H1 (cell line): ENCODE results near the gene SH3PXD2A. TPM values are rescaled to one million over a fixed set of nuclear protein-coding genes. Genes with fewer than 3 reads are reported as not detected.

Experiments used
- CREB1 ChIP-seq: IDR thresholded peaks from 2 replicates; pipeline ENCODE4 v1.6.1; 2012; ENCODE audit warnings: inconsistent platforms
- EGR1 ChIP-seq: IDR thresholded peaks from 2 replicates; pipeline ENCODE4 v1.6.1; 2011; ENCODE audit warnings: low read depth, low read length, borderline replicate concordance
- GABPA ChIP-seq: IDR thresholded peaks from 2 replicates; pipeline ENCODE4 v1.6.1; 2011; ENCODE audit warnings: mild to moderate bottlenecking, low read length, moderate library complexity, borderline replicate concordance; ENCODE audit not compliant: insufficient read depth
- KDM1A ChIP-seq: fragments of 200-600, 300-600 bp; sonication (generic); IDR thresholded peaks from 2 replicates; pipeline ENCODE4 v1.7.1; 2016; ENCODE audit warnings: mild to moderate bottlenecking, low read length, borderline replicate concordance
- NRF1 ChIP-seq: IDR thresholded peaks from 2 replicates; pipeline ENCODE4 v1.6.1; 2011; ENCODE audit warnings: mild to moderate bottlenecking, low read depth, low read length, improper control_type of control experiment
- SIRT6 ChIP-seq: IDR thresholded peaks from one replicate; pipeline ENCODE4 v1.7.1; 2012; ENCODE audit warnings: low read length, inconsistent platforms
- TCF12 ChIP-seq: IDR thresholded peaks from 2 replicates; pipeline ENCODE4 v1.6.1; 2011; ENCODE audit warnings: low read depth, mild to moderate bottlenecking, low read length
- polyA plus RNA-seq, 7 experiments: library from polyadenylated mRNA; depleted of rRNA in 3 of 7; stranded (reverse) in 5 of 7; unstranded in 2 of 7; fragments of >200 nt in 5 of 7; fragments of 200-250 nt in 2 of 7; gene quantifications; 1 replicate in 5 of 7; 2 replicates in 1 of 7; 4 replicates in 1 of 7; pipeline versions ENCODE4 v1.2.1 to v1.2.3, GENCODE V29; 2011 to 2013; ENCODE audit warnings: missing spikeins in 2 of 7, mixed read lengths in 2 of 7
- total RNA-seq: library from RNA; stranded (reverse); fragmentation: NEBNext Ultra II Directional; extraction: Animal tissue kit (Norgen Biotek cat#: 25700); gene quantifications from 2 replicates; pipeline ENCODE4 v1.2.1, GENCODE V29; 2021
- TF ChIP-seq, protein P1 (sequence below): IDR thresholded peaks from 2 replicates; pipeline ENCODE4 v1.6.1; 2012; ENCODE audit warnings: inconsistent platforms
- TF ChIP-seq, protein P2 (sequence below), 3 experiments: IDR thresholded peaks; 1 replicate in 2 of 3; 2 replicates in 1 of 3; pipeline versions ENCODE4 v1.5.1 to v1.6.1; 2011; ENCODE audit warnings: low read length in 3 of 3, mild to moderate bottlenecking in 3 of 3, inconsistent platforms in 2 of 3, low read depth in 1 of 3, moderate library complexity in 1 of 3; ENCODE audit not compliant: insufficient read depth in 1 of 3; ENCODE audit errors: control extremely low read depth in 1 of 3

Gene SH3PXD2A
- total and polyA plus RNA-seq, 2 of the 8 experiments (the other 6 are each of a cell fraction or from before 2014, with no cell fraction given) = 5.4 to 16.3 TPM

GRCh38 chr10:103616705-103617601 is 238.4 kb downstream of the SH3PXD2A start (continued):
- TF ChIP-seq EGR1 (no peak), GABPA (no peak), TCF12 (no peak), NRF1 (no peak), SIRT6 (no peak), CREB1 (no peak), KDM1A (no peak)
- TF ChIP-seq, protein P1, sequence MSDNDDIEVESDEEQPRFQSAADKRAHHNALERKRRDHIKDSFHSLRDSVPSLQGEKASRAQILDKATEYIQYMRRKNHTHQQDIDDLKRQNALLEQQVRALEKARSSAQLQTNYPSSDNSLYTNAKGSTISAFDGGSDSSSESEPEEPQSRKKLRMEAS = no peak
- TF ChIP-seq, protein P2, sequence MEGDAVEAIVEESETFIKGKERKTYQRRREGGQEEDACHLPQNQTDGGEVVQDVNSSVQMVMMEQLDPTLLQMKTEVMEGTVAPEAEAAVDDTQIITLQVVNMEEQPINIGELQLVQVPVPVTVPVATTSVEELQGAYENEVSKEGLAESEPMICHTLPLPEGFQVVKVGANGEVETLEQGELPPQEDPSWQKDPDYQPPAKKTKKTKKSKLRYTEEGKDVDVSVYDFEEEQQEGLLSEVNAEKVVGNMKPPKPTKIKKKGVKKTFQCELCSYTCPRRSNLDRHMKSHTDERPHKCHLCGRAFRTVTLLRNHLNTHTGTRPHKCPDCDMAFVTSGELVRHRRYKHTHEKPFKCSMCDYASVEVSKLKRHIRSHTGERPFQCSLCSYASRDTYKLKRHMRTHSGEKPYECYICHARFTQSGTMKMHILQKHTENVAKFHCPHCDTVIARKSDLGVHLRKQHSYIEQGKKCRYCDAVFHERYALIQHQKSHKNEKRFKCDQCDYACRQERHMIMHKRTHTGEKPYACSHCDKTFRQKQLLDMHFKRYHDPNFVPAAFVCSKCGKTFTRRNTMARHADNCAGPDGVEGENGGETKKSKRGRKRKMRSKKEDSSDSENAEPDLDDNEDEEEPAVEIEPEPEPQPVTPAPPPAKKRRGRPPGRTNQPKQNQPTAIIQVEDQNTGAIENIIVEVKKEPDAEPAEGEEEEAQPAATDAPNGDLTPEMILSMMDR (IDR thresholded peaks at IDR 0.05; ENCODE audit: control extremely low read depth in 1 of 3, insufficient read depth in 1 of 3, low read depth in 1 of 3, low read length in 3 of 3) = no peak
